ENCODE data around the gene SGMS1.

The SGMS1 gene

GRCh38 chr10:50422259-50422658 lies 201.5 kb downstream of the SGMS1 start:
- DNase-seq (ENCODE audit: low read depth) = no peak
- H3K4me3 ChIP-seq (ENCODE audit: low read depth, low read length) = no peak overlapping the region
- TF ChIP-seq, protein P1, sequence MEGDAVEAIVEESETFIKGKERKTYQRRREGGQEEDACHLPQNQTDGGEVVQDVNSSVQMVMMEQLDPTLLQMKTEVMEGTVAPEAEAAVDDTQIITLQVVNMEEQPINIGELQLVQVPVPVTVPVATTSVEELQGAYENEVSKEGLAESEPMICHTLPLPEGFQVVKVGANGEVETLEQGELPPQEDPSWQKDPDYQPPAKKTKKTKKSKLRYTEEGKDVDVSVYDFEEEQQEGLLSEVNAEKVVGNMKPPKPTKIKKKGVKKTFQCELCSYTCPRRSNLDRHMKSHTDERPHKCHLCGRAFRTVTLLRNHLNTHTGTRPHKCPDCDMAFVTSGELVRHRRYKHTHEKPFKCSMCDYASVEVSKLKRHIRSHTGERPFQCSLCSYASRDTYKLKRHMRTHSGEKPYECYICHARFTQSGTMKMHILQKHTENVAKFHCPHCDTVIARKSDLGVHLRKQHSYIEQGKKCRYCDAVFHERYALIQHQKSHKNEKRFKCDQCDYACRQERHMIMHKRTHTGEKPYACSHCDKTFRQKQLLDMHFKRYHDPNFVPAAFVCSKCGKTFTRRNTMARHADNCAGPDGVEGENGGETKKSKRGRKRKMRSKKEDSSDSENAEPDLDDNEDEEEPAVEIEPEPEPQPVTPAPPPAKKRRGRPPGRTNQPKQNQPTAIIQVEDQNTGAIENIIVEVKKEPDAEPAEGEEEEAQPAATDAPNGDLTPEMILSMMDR (IDR thresholded peaks at IDR 0.05; ENCODE audit: low read depth, low read length, missing control alignments) = no peak

GRCh38 chr10:50421026-50421719 lies 202.6 kb downstream of the SGMS1 start:
- peak; percentile 61 for DNase-seq (ENCODE audit: low read depth)

GRCh38 chr10:50420196-50420595 lies 203.6 kb downstream of the SGMS1 start:
- no peak for DNase-seq (ENCODE audit: low read depth)
- H3K4me3 ChIP-seq (ENCODE audit: low read depth, low read length) = no peak overlapping the region
- TF ChIP-seq, protein P1 (IDR thresholded peaks at IDR 0.05; ENCODE audit: low read depth, low read length, missing control alignments) = no peak

More at GRCh38 chr10:50421026-50421719, 202.6 kb downstream of the SGMS1 start:
- TF ChIP-seq, protein P1 (IDR thresholded peaks at IDR 0.05; ENCODE audit: low read depth, low read length, missing control alignments) = peak; percentile 81
- no peak overlapping the region for H3K4me3 ChIP-seq (ENCODE audit: low read depth, low read length)

DNA sequence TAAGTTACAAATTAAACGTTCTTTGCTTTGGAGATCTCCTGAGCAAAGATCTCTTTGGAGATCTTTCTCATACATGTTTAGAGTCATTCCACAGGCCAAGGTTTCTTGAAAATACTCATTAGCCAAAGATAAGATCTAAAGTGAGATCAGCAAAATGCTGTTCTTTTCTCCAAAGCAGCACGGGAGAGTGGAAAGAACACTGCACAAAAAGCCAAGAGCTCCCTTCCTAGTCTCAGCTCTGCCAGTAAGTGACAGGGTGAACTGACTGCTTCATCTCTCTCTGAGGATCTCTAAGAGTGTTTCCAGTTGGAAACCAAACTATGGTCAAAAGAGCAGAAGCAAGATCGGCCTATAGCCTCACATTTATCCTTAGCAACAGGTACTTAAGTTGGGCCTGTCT lies 204.0 kb downstream of the SGMS1 start:
- no peak overlapping the region for H3K4me3 ChIP-seq (ENCODE audit: low read depth, low read length)
- DNase-seq (ENCODE audit: low read depth) = no peak
- TF ChIP-seq, protein P1 (IDR thresholded peaks at IDR 0.05; ENCODE audit: low read depth, low read length, missing control alignments) = no peak

- no peak overlapping the region; the same call in 1 of the 2 replicates for H3K4me3 ChIP-seq (ENCODE audit: low read depth, low read length)
- TF ChIP-seq, protein P1 (IDR thresholded peaks at IDR 0.05; ENCODE audit: low read depth, low read length, missing control alignments) = no peak
- no peak for DNase-seq (ENCODE audit: low read depth)
Observed at GRCh38 chr10:50419091-50419490, 204.7 kb downstream of the SGMS1 start.

GRCh38 chr10:50417886-50418830 lies 205.6 kb downstream of the SGMS1 start:
- TF ChIP-seq, protein P1 (IDR thresholded peaks at IDR 0.05; ENCODE audit: low read depth, low read length, missing control alignments) = peak; percentile 6
- DNase-seq (ENCODE audit: low read depth) = peak; percentile 80
- H3K4me3 ChIP-seq (ENCODE audit: low read depth, low read length) = peak overlapping the region; percentile 54
